GM19455 (cell line): ENCODE measurements around the gene AK1.
"Not testable (repeated sequence)": the region's sequence is repeated elsewhere in the genome, so short reads cannot be mapped to it uniquely, and the experiment has no call there.

Source experiments
- ATAC-seq: cut with Tn5 transposase; IDR thresholded peaks from one replicate; pipeline ENCODE4 v1.9.1; 2021; ENCODE audit not compliant: unreplicated experiment

The AK1 gene

GRCh38 chr9:127884976-127885490, 7.6 kb upstream of the AK1 start:
- ATAC-seq, result no peak

GRCh38 chr9:127884427-127884911, 7.0 kb upstream of the AK1 start:
- ATAC-seq, result no peak

GRCh38 chr9:127883959-127884358, 6.5 kb upstream of the AK1 start:
- no peak for ATAC-seq

- ATAC-seq, result not testable (repeated sequence)
Observed at GRCh38 chr9:127881715-127882114, 4.2 kb upstream of the AK1 start.

GRCh38 chr9:127880143-127880542, 2.7 kb upstream of the AK1 start:
- ATAC-seq, result no peak

- ATAC-seq, result no peak
Observed at GRCh38 chr9:127878652-127879390, 1.3 kb upstream of the AK1 start.

GRCh38 chr9:127878001-127878651, 651 bp upstream of the AK1 start:
- no peak for ATAC-seq

GRCh38 chr9:127876764-127877562, 512 bp downstream of the AK1 start:
- no peak for ATAC-seq

GRCh38 chr9:127876026-127876763, 1.3 kb downstream of the AK1 start:
- no peak for ATAC-seq

GRCh38 chr9:127875306-127875966, 2.0 kb downstream of the AK1 start:
- ATAC-seq, result no peak

- ATAC-seq, result no peak
Observed at GRCh38 chr9:127874301-127875221, 2.9 kb downstream of the AK1 start.

- no peak for ATAC-seq
Observed at GRCh38 chr9:127873886-127874285, 3.6 kb downstream of the AK1 start.

GRCh38 chr9:127873223-127873691, 4.2 kb downstream of the AK1 start:
- no peak for ATAC-seq

GRCh38 chr9:127872369-127873222, 4.9 kb downstream of the AK1 start:
- no peak for ATAC-seq

- no peak for ATAC-seq
Observed at GRCh38 chr9:127871531-127871930, 5.9 kb downstream of the AK1 start.

GRCh38 chr9:127870887-127871286, 6.6 kb downstream of the AK1 start:
- ATAC-seq, result no peak

GRCh38 chr9:127870153-127870491, 7.4 kb downstream of the AK1 start:
- not testable (repeated sequence) for ATAC-seq
